DOHH2 (cell line): Measurements from ENCODE around the gene ARL11.

Experiments used
- H3F3A ChIP-seq: fragments of 200-600 bp; sonication (generic), shearing (Covaris generic); 2 replicates; pipeline ENCODE4 v1.6.0; 2016; ENCODE audit warnings: antibody characterized with exemption, mild to moderate bottlenecking; ENCODE audit not compliant: control insufficient read depth, insufficient read depth
- H3K27ac ChIP-seq: fragments of 200-600 bp; sonication (generic); 2 replicates; pipeline ENCODE4 v1.5.1; 2014; ENCODE audit warnings: low read depth, mild to moderate bottlenecking, low read length, moderate library complexity
- H3K27me3 ChIP-seq: fragments of 200-600 bp; sonication (generic); 2 replicates; pipeline ENCODE4 v1.6.1; 2014; ENCODE audit warnings: mild to moderate bottlenecking, low read length, mixed read lengths; ENCODE audit not compliant: control insufficient read depth
- H3K36me3 ChIP-seq: fragments of 200-600 bp; sonication (generic); 2 replicates; pipeline ENCODE4 v1.6.1; 2014; ENCODE audit warnings: mild to moderate bottlenecking, low read length, moderate library complexity, mixed read lengths; ENCODE audit not compliant: control insufficient read depth
- H3K4me1 ChIP-seq: fragments of 200-600 bp; sonication (generic); 2 replicates; pipeline ENCODE4 v1.6.1; 2014; ENCODE audit warnings: mild to moderate bottlenecking, low read length, mixed read lengths; ENCODE audit not compliant: control insufficient read depth
- H3K4me2 ChIP-seq: fragments of 200-600 bp; sonication (generic); 2 replicates; pipeline ENCODE4 v1.6.0; 2014; ENCODE audit warnings: mild to moderate bottlenecking, low read length, moderate library complexity
- H3K4me3 ChIP-seq: fragments of 200-600 bp; sonication (generic); 2 replicates; pipeline ENCODE4 v1.5.1; 2014; ENCODE audit warnings: mild to moderate bottlenecking, low read length, mixed read lengths
- H3K79me2 ChIP-seq: fragments of 200-600 bp; sonication (generic); 2 replicates; pipeline ENCODE4 v1.6.1; 2014; ENCODE audit warnings: mild to moderate bottlenecking, low read length, mixed read lengths; ENCODE audit not compliant: control insufficient read depth
- H3K9me2 ChIP-seq: fragments of 200-600 bp; sonication (generic); replicated peaks from 2 replicates; pipeline ENCODE4 v1.6.1; 2014; ENCODE audit warnings: mild to moderate bottlenecking, low read length, mixed read lengths; ENCODE audit not compliant: control insufficient read depth
- H3K9me3 ChIP-seq: fragments of 200-600 bp; sonication (generic); 2 replicates; pipeline ENCODE4 v1.6.1; 2014; ENCODE audit warnings: antibody characterized with exemption, low read length, mixed read lengths; ENCODE audit not compliant: control insufficient read depth, insufficient read depth
- H4K20me1 ChIP-seq: fragments of 200-600 bp; sonication (generic); 2 replicates; pipeline ENCODE4 v1.6.0; 2014; ENCODE audit warnings: low read depth, mild to moderate bottlenecking, antibody characterized with exemption, low read length, moderate library complexity; ENCODE audit not compliant: control insufficient read depth, insufficient read depth
- EZH2phosphoT487 ChIP-seq: fragments of 200-600 bp; sonication (generic); IDR thresholded peaks from 2 replicates; pipeline ENCODE4 v1.6.1; 2017; ENCODE audit warnings: borderline replicate concordance, mild to moderate bottlenecking, antibody characterized with exemption, low read length, moderate library complexity, mixed read lengths
- TF ChIP-seq, protein P1 (sequence below): fragments of 200-600 bp; sonication (generic); IDR thresholded peaks from one replicate; pipeline ENCODE4 v1.5.1; 2014; ENCODE audit warnings: antibody characterized with exemption, mild to moderate bottlenecking, low read depth, low read length; ENCODE audit not compliant: poor library complexity, severe bottlenecking

ARL11 gene

DNA sequence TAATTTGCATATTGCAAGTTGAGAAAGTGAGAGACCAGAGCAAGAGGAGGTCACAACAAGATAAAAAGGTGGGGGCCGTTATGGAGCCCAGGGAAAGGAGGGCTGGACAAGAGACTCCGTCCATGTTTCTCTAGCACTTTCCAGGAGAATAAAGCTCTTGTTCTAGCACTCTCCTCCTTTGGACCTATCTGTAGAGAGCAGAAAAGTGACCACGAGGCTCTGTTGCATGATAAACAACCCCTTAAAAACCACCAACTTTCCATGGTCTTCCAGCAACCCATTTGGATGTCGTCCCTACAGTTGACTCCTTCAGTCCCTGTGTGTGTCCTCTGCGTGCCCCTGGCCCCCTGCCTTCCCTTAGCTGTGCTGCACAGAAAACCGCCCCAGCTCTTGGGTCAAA, 4.1 kb upstream of the ARL11 start:
- peak overlapping the region; percentile 92 for H3K27ac ChIP-seq
- no peaks in the 10 kb centered on the region for H3K27me3 ChIP-seq
- peaks cover 16% of the 10 kb centered on the region for H3K79me2 ChIP-seq
- peaks cover 9% of the 10 kb centered on the region for H3K36me3 ChIP-seq
- peaks cover 77% of the 10 kb centered on the region for H3K4me1 ChIP-seq
- no peaks in the 10 kb centered on the region for H3K9me2 ChIP-seq
- peaks cover 25% of the 10 kb centered on the region for H3F3A ChIP-seq
- H3K4me3 ChIP-seq = peak overlapping the region; percentile 31
- H3K9me3 ChIP-seq = no peaks in the 10 kb centered on the region
- no peaks in the 10 kb centered on the region for H4K20me1 ChIP-seq
- peak overlapping the region; percentile 41 for H3K4me2 ChIP-seq
- TF ChIP-seq EZH2phosphoT487 = no peak
- TF ChIP-seq, protein P1, sequence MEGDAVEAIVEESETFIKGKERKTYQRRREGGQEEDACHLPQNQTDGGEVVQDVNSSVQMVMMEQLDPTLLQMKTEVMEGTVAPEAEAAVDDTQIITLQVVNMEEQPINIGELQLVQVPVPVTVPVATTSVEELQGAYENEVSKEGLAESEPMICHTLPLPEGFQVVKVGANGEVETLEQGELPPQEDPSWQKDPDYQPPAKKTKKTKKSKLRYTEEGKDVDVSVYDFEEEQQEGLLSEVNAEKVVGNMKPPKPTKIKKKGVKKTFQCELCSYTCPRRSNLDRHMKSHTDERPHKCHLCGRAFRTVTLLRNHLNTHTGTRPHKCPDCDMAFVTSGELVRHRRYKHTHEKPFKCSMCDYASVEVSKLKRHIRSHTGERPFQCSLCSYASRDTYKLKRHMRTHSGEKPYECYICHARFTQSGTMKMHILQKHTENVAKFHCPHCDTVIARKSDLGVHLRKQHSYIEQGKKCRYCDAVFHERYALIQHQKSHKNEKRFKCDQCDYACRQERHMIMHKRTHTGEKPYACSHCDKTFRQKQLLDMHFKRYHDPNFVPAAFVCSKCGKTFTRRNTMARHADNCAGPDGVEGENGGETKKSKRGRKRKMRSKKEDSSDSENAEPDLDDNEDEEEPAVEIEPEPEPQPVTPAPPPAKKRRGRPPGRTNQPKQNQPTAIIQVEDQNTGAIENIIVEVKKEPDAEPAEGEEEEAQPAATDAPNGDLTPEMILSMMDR = no peak

DNA sequence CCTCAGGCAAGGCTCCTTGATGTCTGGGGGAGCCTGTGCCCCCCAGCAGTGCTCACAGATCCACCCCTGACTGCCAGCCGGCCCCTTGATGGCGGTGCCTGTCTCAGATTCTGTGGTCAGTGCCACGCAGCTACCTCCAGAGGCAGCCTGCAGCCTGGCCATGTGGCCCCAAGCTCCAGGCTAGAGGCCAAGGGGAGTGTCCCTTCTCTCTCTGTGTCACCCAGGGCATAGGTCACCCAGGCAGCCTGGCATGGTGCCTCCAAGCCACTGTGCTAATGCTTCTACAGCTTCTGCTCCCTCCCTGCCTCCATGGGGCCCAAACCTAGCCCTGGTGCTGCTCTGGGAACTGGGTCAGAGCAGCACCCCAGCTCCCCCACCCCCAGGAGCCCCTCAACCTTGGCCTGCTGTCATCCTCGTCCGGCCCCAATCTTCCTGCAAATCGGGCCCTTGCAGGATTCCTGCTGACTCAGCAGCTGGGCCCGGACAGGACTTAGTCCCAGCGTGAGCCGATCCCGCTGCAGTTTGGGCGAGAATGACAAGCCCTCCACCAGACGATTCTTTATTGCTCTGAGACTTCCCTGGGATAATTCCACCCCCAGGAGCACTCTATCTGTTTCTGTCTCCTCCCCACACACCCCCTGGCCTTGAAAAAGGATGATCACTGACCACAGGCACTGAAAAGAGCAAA, 2.8 kb upstream of the ARL11 start:
- Histone ChIP-seq H3F3A (peaks cover 20% of the 10 kb centered on the region), H4K20me1 (peaks cover 7% of the 10 kb centered on the region; the same call in 1 of the 2 replicates), H3K4me1 (peaks cover 78% of the 10 kb centered on the region), H3K36me3 (peaks cover 22% of the 10 kb centered on the region), H3K9me2 (no peaks in the 10 kb centered on the region), H3K4me2 (no peak overlapping the region), H3K4me3 (no peak overlapping the region), H3K9me3 (no peaks in the 10 kb centered on the region), H3K79me2 (peaks cover 29% of the 10 kb centered on the region), H3K27me3 (no peaks in the 10 kb centered on the region), H3K27ac (peak overlapping the region; percentile 92)
- TF ChIP-seq EZH2phosphoT487 = no peak
- TF ChIP-seq, protein P1 = no peak

- Histone ChIP-seq H3K4me2 (peak overlapping the region; percentile 80), H3K27ac (peak overlapping the region; percentile 78), H3K4me3 (peak overlapping the region; percentile 89)
These were observed 1.1 kb downstream of the ARL11 start for GRCh38 chr13:49629196-49629938.

More at GRCh38 chr13:49629196-49629938, 1.1 kb downstream of the ARL11 start:
- H3K9me2 ChIP-seq = no peaks in the 10 kb centered on the region
- no peaks in the 10 kb centered on the region for H3K9me3 ChIP-seq
- H3K79me2 ChIP-seq = peaks cover 62% of the 10 kb centered on the region
- TF ChIP-seq, protein P1 = no peak
- TF ChIP-seq EZH2phosphoT487 = no peak
- peaks cover 71% of the 10 kb centered on the region for H3K4me1 ChIP-seq
- peaks cover 7% of the 10 kb centered on the region; the same call in 1 of the 2 replicates for H4K20me1 ChIP-seq
- peaks cover 55% of the 10 kb centered on the region for H3K36me3 ChIP-seq
- H3F3A ChIP-seq = peaks cover 10% of the 10 kb centered on the region; the same call in 1 of the 2 replicates
- no peaks in the 10 kb centered on the region for H3K27me3 ChIP-seq
